Activated naive CD4-positive, alpha-beta T cell treated with anti-CD3 and anti-CD28 coated beads, Interleukin-2, amount 50 U/mL, for 72 hours (primary cell): ENCODE results near the gene CYP46A1. TPM values are rescaled to one million over a fixed set of nuclear protein-coding genes. Genes with fewer than 3 reads are reported as not detected.
"Not testable (repeated sequence)": the region's sequence is repeated elsewhere in the genome, so short reads cannot be mapped to it uniquely, and the experiment has no call there.

ENCODE experiments used
- ATAC-seq, 2 donors: fragments of 150-1000 bp; cut with Tn5 transposase; 2 replicates each; pipeline ENCODE4 v1.10.0; 2021; ENCODE audit warnings: mild to moderate bottlenecking in 2 of 2, moderate library complexity in 2 of 2
- DNase-seq, 2 donors: peaks; one replicate each; pipeline ENCODE4 v3.0.0; 2021 to 2022; ENCODE audit warnings: low spot score in 2 of 2
- H3K27ac Mint-ChIP-seq, 2 donors: one replicate each; pipeline ENCODE4 v1.8.0; 2022; ENCODE audit warnings: mild to moderate bottlenecking in 2 of 2, mixed read lengths in 2 of 2
- H3K36me3 Mint-ChIP-seq, 2 donors: one replicate each; pipeline ENCODE4 v1.8.0; 2022; ENCODE audit warnings: mixed read lengths in 2 of 2
- H3K9me3 Mint-ChIP-seq, 2 donors: one replicate each; pipeline ENCODE4 v1.8.0; 2022; ENCODE audit warnings: mixed read lengths in 2 of 2
- total RNA-seq, 2 donors: library from RNA; stranded (reverse); gene quantifications; one replicate each; pipeline ENCODE4 v1.2.3, GENCODE V29; 2022

Gene CYP46A1
- total RNA-seq, 2 donors from 2014 or later, result 0.14 to 0.21 TPM

- not testable (repeated sequence) for DNase-seq, H3K27ac Mint-ChIP-seq, H3K9me3 Mint-ChIP-seq, ATAC-seq, H3K36me3 Mint-ChIP-seq
Measured at GRCh38 chr14:99762911-99763310, 78.8 kb downstream of the CYP46A1 start.

- no peaks in the 10 kb centered on the region for H3K9me3 Mint-ChIP-seq
- no peak overlapping the region for H3K27ac Mint-ChIP-seq
- DNase-seq (no peak), ATAC-seq (no peak)
- H3K36me3 Mint-ChIP-seq, result no peaks in the 10 kb centered on the region
Measured at GRCh38 chr14:99763527-99764221, 79.6 kb downstream of the CYP46A1 start.

GRCh38 chr14:99764222-99764706 lies 80.2 kb downstream of the CYP46A1 start:
- ATAC-seq (no peak), DNase-seq (no peak)
- Mint-ChIP-seq H3K27ac (no peak overlapping the region), H3K9me3 (no peaks in the 10 kb centered on the region), H3K36me3 (no peaks in the 10 kb centered on the region)

- Mint-ChIP-seq H3K9me3 (no peaks in the 10 kb centered on the region), H3K36me3 (no peaks in the 10 kb centered on the region), H3K27ac (no peak overlapping the region)
- no peak for ATAC-seq
- no peak for DNase-seq
Measured at GRCh38 chr14:99768381-99768780, 84.3 kb downstream of the CYP46A1 start.

GRCh38 chr14:99769123-99769522 lies 85.0 kb downstream of the CYP46A1 start:
- Mint-ChIP-seq H3K27ac (no peak overlapping the region), H3K9me3 (no peaks in the 10 kb centered on the region), H3K36me3 (no peaks in the 10 kb centered on the region)
- DNase-seq (no peak), ATAC-seq (no peak)

- Mint-ChIP-seq H3K36me3 (no peaks in the 10 kb centered on the region), H3K9me3 (no peaks in the 10 kb centered on the region), H3K27ac (no peak overlapping the region)
- DNase-seq (no peak), ATAC-seq (no peak)
Measured at GRCh38 chr14:99769799-99770198, 85.7 kb downstream of the CYP46A1 start.

- Mint-ChIP-seq H3K9me3 (no peaks in the 10 kb centered on the region), H3K36me3 (no peaks in the 10 kb centered on the region), H3K27ac (no peak overlapping the region)
- ATAC-seq, result no peak
- no peak for DNase-seq
Measured at GRCh38 chr14:99772371-99773283, 88.5 kb downstream of the CYP46A1 start.

GRCh38 chr14:99773521-99774497 lies 89.7 kb downstream of the CYP46A1 start:
- ATAC-seq, result peak in 1 of 2 donors; percentile 74
- Mint-ChIP-seq H3K27ac (no peak overlapping the region), H3K9me3 (peaks cover under 1% of the 10 kb centered on the region in 2 donors), H3K36me3 (no peaks in the 10 kb centered on the region)
- no peak for DNase-seq

- ATAC-seq (peak in 1 of 2 donors; percentile 65), DNase-seq (no peak)
- H3K9me3 Mint-ChIP-seq, result peaks cover 7 to 8% of the 10 kb centered on the region in 2 donors
- peaks cover 0 to 8% of the 10 kb centered on the region in 2 donors for H3K36me3 Mint-ChIP-seq
- no peak overlapping the region for H3K27ac Mint-ChIP-seq
Measured at GRCh38 chr14:99774556-99775307, 90.6 kb downstream of the CYP46A1 start.

- Mint-ChIP-seq H3K36me3 (peaks cover 0 to 9% of the 10 kb centered on the region in 2 donors), H3K27ac (no peak overlapping the region), H3K9me3 (peaks cover 7 to 10% of the 10 kb centered on the region in 2 donors)
- ATAC-seq (no peak), DNase-seq (no peak)
Measured at GRCh38 chr14:99775351-99775750, 91.3 kb downstream of the CYP46A1 start.

Other genes starting within 250 kb of the CYP46A1 start
- gene SETD3, start 203.4 kb upstream of the CYP46A1 start, total RNA-seq, result 10 to 100 TPM; 42.3 to 49.8 TPM
- 10 to 100 TPM; 86.8 to 90.8 TPM for gene CCNK, start 202.9 kb upstream of the CYP46A1 start, total RNA-seq
- 1 to 10 TPM; 5.1 to 8.4 TPM for gene CCDC85C, start 80.1 kb upstream of the CYP46A1 start, total RNA-seq
- gene HHIPL1, start 39.2 kb upstream of the CYP46A1 start, total RNA-seq, result under 1 TPM; 0.16 to 0.32 TPM
- 1 to 10 TPM in 1 of 2 donors, not detected in 1; 2.2 TPM for gene EML1, start 109.1 kb downstream of the CYP46A1 start, total RNA-seq